Body of pancreas (tissue), 4 donors: ENCODE results near the gene CA9. TPM values are rescaled to one million over a fixed set of nuclear protein-coding genes. Genes with fewer than 3 reads are reported as not detected.

ENCODE experiments used
- ATAC-seq: fragments of 150-250 bp; one replicate; pipeline ENCODE4 v1.9.1; 2016
- DNase-seq, 4 donors: peaks; one replicate each; pipeline ENCODE4 v3.0.0-alpha.2; 2019
- H3K27ac ChIP-seq, 4 donors: fragments of 200-600 bp; sonication (generic); 1 replicate in 3 of 4; 2 replicates in 1 of 4; pipeline versions ENCODE4 v1.5.1 to v1.6.1; 2016 to 2019; ENCODE audit warnings: mild to moderate bottlenecking in 1 of 4, mixed read lengths in 1 of 4, moderate library complexity in 1 of 4
- H3K27me3 ChIP-seq, 2 donors: fragments of 200-600 bp; sonication (generic); one replicate each; pipeline ENCODE4 v1.6.0; 2016; ENCODE audit warnings: mild to moderate bottlenecking in 1 of 2
- H3K36me3 ChIP-seq, 2 donors: fragments of 200-600 bp; sonication (generic); replicated peaks in 1 of 2; 2 replicates each; pipeline ENCODE4 v1.5.1; 2016; ENCODE audit warnings: low read depth in 2 of 2; ENCODE audit not compliant: insufficient read depth in 1 of 2
- H3K4me1 ChIP-seq: fragments of 200-600 bp; sonication (generic); one replicate; pipeline ENCODE4 v1.6.0; 2016
- H3K4me3 ChIP-seq, 2 donors: fragments of 200-600 bp; sonication (generic); 1 replicate in 1 of 2; 2 replicates in 1 of 2; pipeline ENCODE4 v1.5.1; 2016 to 2019
- H3K9me3 ChIP-seq, 3 donors: fragments of 200-600 bp; sonication (generic); 1 replicate in 2 of 3; 2 replicates in 1 of 3; pipeline ENCODE4 v1.5.1; 2016
- CTCF ChIP-seq, 7 experiments: fragments of 450-650 bp in 4 of 7; fragments of 200-600 bp in 3 of 7; sonication (generic) in 3 of 7; IDR thresholded peaks; one replicate each; pipeline ENCODE4 v1.5.1; 2016 to 2019; ENCODE audit warnings: antibody characterized with exemption in 7 of 7
- POLR2A ChIP-seq, 3 donors: fragments of 450-650 bp; IDR thresholded peaks; one replicate each; pipeline ENCODE4 v1.6.1; 2016; ENCODE audit warnings: antibody characterized with exemption in 3 of 3, mild to moderate bottlenecking in 2 of 3
- WGBS, 2 donors: methylation state at CpG; one replicate each; pipeline ENCODE4 v1.1.5; 2017; 5-methylcytosine and 5-hydroxymethylcytosine counted together
- intact Hi-C: fragments of 100-400 bp; cut with DNase I; formaldehyde crosslinking; loops from one replicate; pipeline ENCODE4 v1.15.1; 2023
- total RNA-seq, 2 donors: library from RNA; depleted of rRNA; stranded (reverse); fragments of >200 nt; gene quantifications; one replicate each; pipeline ENCODE4 v1.1.0, GENCODE V29; 2016

The CA9 gene
- total RNA-seq, 2 donors from 2014 or later, result 2.6 to 21.8 TPM

GRCh38 chr9:35687972-35688557 lies 14.3 kb downstream of the CA9 start:
- H3K36me3 ChIP-seq, result no peaks in the 10 kb centered on the region

GRCh38 chr9:35688558-35689541 lies 15.1 kb downstream of the CA9 start:
- intact Hi-C loops, result no loop called here
- no peak overlapping the region for H3K4me3 ChIP-seq
- H3K9me3 ChIP-seq, result no peaks in the 10 kb centered on the region
- no peak for TF ChIP-seq CTCF (IDR thresholded peaks at IDR 0.05)
- TF ChIP-seq POLR2A (IDR thresholded peaks at IDR 0.05), result no peak
- H3K36me3 ChIP-seq, result no peaks in the 10 kb centered on the region
- peak overlapping the region in 2 of 4 donors; percentile 18 to 90 for H3K27ac ChIP-seq
- H3K4me1 ChIP-seq, result peaks cover 11% of the 10 kb centered on the region
- H3K27me3 ChIP-seq, result no peaks in the 10 kb centered on the region
- DNase-seq, result no peak
- WGBS, 2 donors, result 83 to 87% methylated on average over 11 to 12 of the region's 12 CpGs
- ATAC-seq, result no peak

More at GRCh38 chr9:35687972-35688557, 14.3 kb downstream of the CA9 start:
- Histone ChIP-seq H3K27ac (no peak overlapping the region), H3K4me1 (peaks cover 11% of the 10 kb centered on the region), H3K4me3 (no peak overlapping the region), H3K9me3 (no peaks in the 10 kb centered on the region), H3K27me3 (no peaks in the 10 kb centered on the region)
- TF ChIP-seq POLR2A (IDR thresholded peaks at IDR 0.05), result no peak
- intact Hi-C loops, result no loop called here
- WGBS, 2 donors, result 87 to 100% methylated on average over 1 to 2 of the region's 2 CpGs
- ATAC-seq (no peak), DNase-seq (no peak)

- Histone ChIP-seq H3K36me3 (no peaks in the 10 kb centered on the region), H3K4me1 (peaks cover 11% of the 10 kb centered on the region), H3K27me3 (no peaks in the 10 kb centered on the region), H3K4me3 (peak within 1 kb of the TSS; percentile 86 to 88), H3K9me3 (no peaks in the 10 kb centered on the region), H3K27ac (peak within 1 kb of the TSS; percentile 69 to 90 (median 82))
- no peak for TF ChIP-seq CTCF (IDR thresholded peaks at IDR 0.05)
- TF ChIP-seq POLR2A (IDR thresholded peaks at IDR 0.05), result no peak
- 61 to 84% methylated on average over 43 to 54 of the region's 61 CpGs for WGBS, 2 donors
- ATAC-seq (peak; percentile 18), DNase-seq (peak; percentile 20 to 37 (median 30))
- intact Hi-C loops, result no loop called here
Measured at GRCh38 chr9:35689542-35690293, 16.0 kb downstream of the CA9 start, which contains the start of gene TPM2. Gene TPM2 (minus strand): TSS chr9:35689925. CDS start chr9:35689817, 108 bp downstream.

GRCh38 chr9:35690294-35690613 lies 16.5 kb downstream of the CA9 start:
- intact Hi-C loops, result no loop called here

More at GRCh38 chr9:35690294-35690613, 16.5 kb downstream of the CA9 start:
- no peak for ATAC-seq
- no peak for DNase-seq
- Histone ChIP-seq H3K4me3 (peak overlapping the region; percentile 86 to 88), H3K27me3 (no peaks in the 10 kb centered on the region), H3K9me3 (no peaks in the 10 kb centered on the region), H3K4me1 (peaks cover 16% of the 10 kb centered on the region), H3K36me3 (no peaks in the 10 kb centered on the region), H3K27ac (peak overlapping the region; percentile 69 to 90 (median 82))
- WGBS, 2 donors, result 7% methylated on average over 21 of the region's 21 CpGs; no CpG with 5 or more reads in 1 of the 2 donors
- no peak for TF ChIP-seq CTCF (IDR thresholded peaks at IDR 0.05)
- TF ChIP-seq POLR2A (IDR thresholded peaks at IDR 0.05), result no peak
